Activated naive CD8-positive, alpha-beta T cell treated with anti-CD3 and anti-CD28 coated beads for 36 hours (primary cell): ENCODE results near the gene TTC32. TPM values are rescaled to one million over a fixed set of nuclear protein-coding genes. Genes with fewer than 3 reads are reported as not detected.
"Not testable (repeated sequence)": the region's sequence is repeated elsewhere in the genome, so short reads cannot be mapped to it uniquely, and the experiment has no call there.

Experiments
- DNase-seq: peaks from one replicate; pipeline ENCODE4 v3.0.0; 2021
- H3K27ac Mint-ChIP-seq: one replicate; pipeline ENCODE4 v1.8.0; 2022; ENCODE audit warnings: mild to moderate bottlenecking, moderate library complexity, mixed read lengths
- H3K27me3 Mint-ChIP-seq: one replicate; pipeline ENCODE4 v1.8.0; 2022; ENCODE audit warnings: mild to moderate bottlenecking, mixed read lengths
- H3K36me3 Mint-ChIP-seq: one replicate; pipeline ENCODE4 v1.8.0; 2021; ENCODE audit warnings: mild to moderate bottlenecking, mixed read lengths
- H3K4me1 Mint-ChIP-seq: one replicate; pipeline ENCODE4 v1.8.0; 2021; ENCODE audit warnings: mixed read lengths
- H3K4me3 Mint-ChIP-seq: one replicate; pipeline ENCODE4 v1.8.0; 2022; ENCODE audit warnings: mild to moderate bottlenecking, moderate library complexity, mixed read lengths
- H3K9me3 Mint-ChIP-seq: one replicate; pipeline ENCODE4 v1.8.0; 2022; ENCODE audit warnings: mixed read lengths
- total RNA-seq, 2 experiments: library from RNA; stranded (reverse); gene quantifications; one replicate each; pipeline ENCODE4 v1.2.3, GENCODE V29; 2021

The TTC32 gene
- total RNA-seq, 2 experiments from 2014 or later, result 14.9 to 15.3 TPM

- H3K27ac Mint-ChIP-seq, result no peak overlapping the region
- no peak overlapping the region for H3K4me3 Mint-ChIP-seq
- no peaks in the 10 kb centered on the region for H3K9me3 Mint-ChIP-seq
- peaks cover 33% of the 10 kb centered on the region for H3K36me3 Mint-ChIP-seq
- DNase-seq, result no peak
- no peaks in the 10 kb centered on the region for H3K27me3 Mint-ChIP-seq
- H3K4me1 Mint-ChIP-seq, result no peaks in the 10 kb centered on the region
These were observed 12.6 kb upstream of the TTC32 start for GRCh38 chr2:19914266-19914975.

- Mint-ChIP-seq H3K9me3 (no peaks in the 10 kb centered on the region), H3K4me1 (no peaks in the 10 kb centered on the region), H3K27ac (no peak overlapping the region), H3K4me3 (no peak overlapping the region), H3K27me3 (no peaks in the 10 kb centered on the region), H3K36me3 (peaks cover 14% of the 10 kb centered on the region)
- no peak for DNase-seq
These were observed 10.2 kb upstream of the TTC32 start for GRCh38 chr2:19911808-19912509.

- Mint-ChIP-seq H3K4me1 (peaks cover 38% of the 10 kb centered on the region), H3K4me3 (peak overlapping the region; percentile 90), H3K27me3 (peaks cover 13% of the 10 kb centered on the region), H3K36me3 (peaks cover 11% of the 10 kb centered on the region), H3K27ac (peak overlapping the region; percentile 83), H3K9me3 (peaks cover 7% of the 10 kb centered on the region)
- DNase-seq, result no peak
These were observed 495 bp upstream of the TTC32 start for GRCh38 chr2:19902216-19902740.

DNA sequence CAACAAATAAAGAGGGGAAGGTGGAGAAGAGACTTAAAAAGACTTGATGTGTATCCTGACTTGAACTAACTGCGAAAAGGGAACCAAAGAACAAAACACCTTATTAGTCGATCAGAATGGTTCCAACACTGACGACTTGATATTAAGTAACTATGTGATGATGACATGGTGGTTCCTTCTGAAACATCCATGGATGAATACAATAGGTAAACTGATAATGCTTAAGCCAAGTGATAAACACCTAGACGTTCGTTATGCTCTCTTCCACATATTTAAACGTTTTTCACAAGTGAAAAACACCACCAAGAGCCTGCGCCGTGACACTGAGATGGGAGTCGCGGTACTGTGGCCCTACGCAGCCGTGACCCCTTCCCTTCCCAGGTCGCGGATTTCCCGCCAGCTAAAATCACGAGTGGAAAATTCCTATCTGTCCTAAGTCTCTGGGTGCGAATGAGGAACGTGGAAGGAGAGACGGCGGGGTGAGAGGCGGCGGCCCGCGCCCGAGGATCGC is 797 bp downstream of the TTC32 start:
- peaks cover 11% of the 10 kb centered on the region for H3K36me3 Mint-ChIP-seq
- H3K27ac Mint-ChIP-seq, result peak overlapping the region; percentile 83
- peaks cover 7% of the 10 kb centered on the region for H3K9me3 Mint-ChIP-seq
- H3K4me3 Mint-ChIP-seq, result peak overlapping the region; percentile 90
- H3K27me3 Mint-ChIP-seq, result peaks cover 11% of the 10 kb centered on the region
- peaks cover 38% of the 10 kb centered on the region for H3K4me1 Mint-ChIP-seq
- no peak for DNase-seq

GRCh38 chr2:19899985-19900930 is 1.5 kb downstream of the TTC32 start:
- Mint-ChIP-seq H3K4me1 (peaks cover 44% of the 10 kb centered on the region), H3K36me3 (peaks cover 11% of the 10 kb centered on the region), H3K9me3 (peaks cover 7% of the 10 kb centered on the region), H3K27me3 (peaks cover 6% of the 10 kb centered on the region), H3K27ac (peak overlapping the region; percentile 83), H3K4me3 (peak overlapping the region; percentile 90)
- no peak for DNase-seq

- peak overlapping the region; percentile 15 for H3K4me3 Mint-ChIP-seq
- no peaks in the 10 kb centered on the region for H3K27me3 Mint-ChIP-seq
- H3K9me3 Mint-ChIP-seq, result peaks cover 2% of the 10 kb centered on the region
- DNase-seq, result no peak
- peak overlapping the region; percentile 23 for H3K27ac Mint-ChIP-seq
- H3K4me1 Mint-ChIP-seq, result peaks cover 49% of the 10 kb centered on the region
- H3K36me3 Mint-ChIP-seq, result peaks cover 12% of the 10 kb centered on the region
These were observed 3.0 kb downstream of the TTC32 start for GRCh38 chr2:19898592-19899329.

DNA sequence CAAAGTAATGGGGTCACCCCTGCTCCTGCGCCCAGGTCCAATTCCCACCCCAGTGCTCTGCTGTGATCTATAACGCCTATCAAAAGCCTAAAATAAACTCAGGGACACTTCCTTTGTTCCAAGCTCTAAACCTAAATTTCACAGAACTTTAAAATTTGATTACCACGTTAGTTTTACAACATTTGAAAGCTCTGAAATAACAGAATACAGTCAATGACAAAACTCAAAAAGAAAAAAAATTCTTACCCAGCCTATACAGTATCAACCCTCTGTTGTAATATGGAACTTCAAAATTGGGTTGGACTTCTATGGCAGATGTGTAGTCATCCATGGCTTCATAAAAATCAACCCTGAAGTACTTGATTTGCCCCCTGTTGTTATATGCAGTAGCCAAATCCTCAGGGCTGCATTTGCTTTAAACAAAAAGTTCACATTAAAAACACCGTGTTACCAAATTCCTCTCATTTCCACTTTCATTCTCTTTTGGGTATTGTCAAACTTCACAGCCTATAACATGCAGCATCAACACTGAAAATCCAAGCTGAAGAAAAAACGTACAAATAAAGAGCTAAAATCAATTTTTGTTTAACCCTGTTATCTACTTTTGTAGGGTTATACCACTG is 4.0 kb downstream of the TTC32 start:
- peak overlapping the region; percentile 45 for H3K4me3 Mint-ChIP-seq
- H3K27ac Mint-ChIP-seq, result peak overlapping the region; percentile 59
- H3K27me3 Mint-ChIP-seq, result no peaks in the 10 kb centered on the region
- DNase-seq, result no peak
- peaks cover 13% of the 10 kb centered on the region for H3K36me3 Mint-ChIP-seq
- H3K4me1 Mint-ChIP-seq, result peaks cover 50% of the 10 kb centered on the region
- no peaks in the 10 kb centered on the region for H3K9me3 Mint-ChIP-seq

DNA sequence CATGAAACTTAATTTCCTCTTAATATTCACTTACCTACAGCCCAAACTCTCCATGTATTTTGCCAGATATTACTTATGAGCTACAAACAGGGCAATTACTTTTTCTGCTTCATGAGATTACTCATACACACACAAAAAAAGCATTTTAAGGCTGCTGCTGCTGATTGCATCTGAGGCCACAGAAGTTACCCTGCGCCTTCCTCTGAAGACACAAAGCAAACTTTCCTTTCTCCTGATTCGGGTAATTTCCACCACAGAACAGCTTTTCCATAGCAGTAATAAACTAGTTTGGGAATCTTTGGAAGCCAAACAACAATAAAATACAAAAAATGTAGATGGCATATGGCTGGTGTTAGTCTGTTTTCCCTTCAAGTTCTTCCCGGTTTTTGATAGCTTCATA is 6.2 kb downstream of the TTC32 start:
- peak overlapping the region; percentile 74 for H3K27ac Mint-ChIP-seq
- H3K27me3 Mint-ChIP-seq, result no peaks in the 10 kb centered on the region
- H3K36me3 Mint-ChIP-seq, result peaks cover 22% of the 10 kb centered on the region
- H3K9me3 Mint-ChIP-seq, result no peaks in the 10 kb centered on the region
- peak overlapping the region; percentile 25 for H3K4me3 Mint-ChIP-seq
- DNase-seq, result no peak
- peaks cover 59% of the 10 kb centered on the region for H3K4me1 Mint-ChIP-seq

GRCh38 chr2:19894134-19894792 is 7.5 kb downstream of the TTC32 start:
- H3K27me3 Mint-ChIP-seq, result no peaks in the 10 kb centered on the region
- peak overlapping the region; percentile 3 for H3K4me3 Mint-ChIP-seq
- H3K27ac Mint-ChIP-seq, result peak overlapping the region; percentile 49
- no peaks in the 10 kb centered on the region for H3K9me3 Mint-ChIP-seq
- no peak for DNase-seq
- peaks cover 22% of the 10 kb centered on the region for H3K36me3 Mint-ChIP-seq
- peaks cover 57% of the 10 kb centered on the region for H3K4me1 Mint-ChIP-seq

DNA sequence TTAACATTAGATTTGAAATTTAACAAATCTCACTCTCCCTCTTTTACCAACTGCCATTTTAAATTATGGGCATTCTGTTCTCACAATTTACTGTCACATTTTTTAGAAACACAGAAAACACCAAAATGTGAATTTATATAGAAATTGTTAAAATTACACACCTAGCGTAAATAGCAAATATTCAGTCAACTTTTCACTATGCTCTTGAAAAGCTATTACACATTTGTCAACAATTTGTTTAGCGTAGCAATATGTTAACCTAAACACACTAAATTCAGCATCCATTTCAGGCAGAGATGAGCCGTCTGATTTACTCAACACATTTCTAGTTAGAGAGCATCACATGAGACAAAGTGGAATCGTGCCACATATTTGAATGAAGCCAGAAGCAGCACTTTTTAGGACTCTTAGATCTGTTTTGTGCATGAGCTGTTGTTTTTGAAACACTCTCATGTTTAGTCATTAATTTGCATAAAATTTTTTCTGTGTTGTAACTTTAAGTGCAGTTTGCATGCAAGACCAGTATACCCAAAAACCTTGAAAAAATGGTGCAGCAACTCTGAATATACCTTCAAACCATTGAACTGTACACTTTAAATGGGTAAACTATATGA is 8.2 kb downstream of the TTC32 start:
- Mint-ChIP-seq H3K27me3 (no peaks in the 10 kb centered on the region), H3K36me3 (peaks cover 19% of the 10 kb centered on the region), H3K4me3 (no peak overlapping the region), H3K27ac (no peak overlapping the region), H3K4me1 (peaks cover 54% of the 10 kb centered on the region), H3K9me3 (no peaks in the 10 kb centered on the region)
- no peak for DNase-seq

DNA sequence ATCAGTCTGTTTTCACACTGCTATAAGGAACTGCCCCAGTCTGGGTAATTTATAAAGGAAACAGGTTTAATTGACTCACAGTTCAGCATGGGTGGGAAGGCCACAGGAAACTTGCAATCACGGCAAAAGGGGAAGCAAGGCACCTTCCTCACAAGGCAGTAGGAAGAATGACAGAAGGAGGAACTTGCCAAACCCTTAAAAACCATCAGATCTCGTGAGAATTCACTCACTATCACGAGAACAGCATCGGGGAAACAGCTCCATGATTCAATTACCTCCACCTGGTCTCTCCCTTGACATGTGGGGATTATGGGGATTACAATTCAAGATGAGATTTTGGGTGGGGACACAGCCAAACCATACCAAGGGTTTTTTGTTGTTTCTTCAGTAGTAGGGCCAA is 9.8 kb downstream of the TTC32 start:
- Mint-ChIP-seq H3K4me3 (peak overlapping the region; percentile 26), H3K4me1 (peaks cover 43% of the 10 kb centered on the region), H3K36me3 (peaks cover 14% of the 10 kb centered on the region)
- DNase-seq, H3K27ac Mint-ChIP-seq, H3K27me3 Mint-ChIP-seq, H3K9me3 Mint-ChIP-seq: not testable (repeated sequence)

DNA sequence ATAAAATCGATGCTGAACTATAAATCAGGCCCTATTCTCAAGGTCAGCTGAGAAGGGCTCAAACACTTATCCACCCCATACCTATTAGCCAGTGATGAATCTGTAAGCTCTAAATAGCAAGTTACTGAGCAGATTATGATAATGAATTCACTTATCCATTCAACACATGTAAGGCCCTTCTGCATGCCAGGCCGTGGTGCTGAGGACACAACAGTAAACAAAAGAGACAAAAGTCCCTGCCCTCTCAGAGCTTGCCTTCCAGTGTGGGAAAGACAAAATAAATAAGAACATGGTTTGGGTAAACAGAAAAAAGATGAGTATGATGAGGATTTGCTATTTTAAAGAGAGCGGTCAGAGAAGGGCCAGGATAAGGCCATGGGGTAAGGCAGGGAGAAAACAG is 11.7 kb downstream of the TTC32 start:
- Mint-ChIP-seq H3K4me1 (peaks cover 30% of the 10 kb centered on the region), H3K27ac (no peak overlapping the region), H3K36me3 (peaks cover 14% of the 10 kb centered on the region), H3K27me3 (no peaks in the 10 kb centered on the region), H3K9me3 (no peaks in the 10 kb centered on the region), H3K4me3 (no peak overlapping the region)
- DNase-seq, result no peak

DNA sequence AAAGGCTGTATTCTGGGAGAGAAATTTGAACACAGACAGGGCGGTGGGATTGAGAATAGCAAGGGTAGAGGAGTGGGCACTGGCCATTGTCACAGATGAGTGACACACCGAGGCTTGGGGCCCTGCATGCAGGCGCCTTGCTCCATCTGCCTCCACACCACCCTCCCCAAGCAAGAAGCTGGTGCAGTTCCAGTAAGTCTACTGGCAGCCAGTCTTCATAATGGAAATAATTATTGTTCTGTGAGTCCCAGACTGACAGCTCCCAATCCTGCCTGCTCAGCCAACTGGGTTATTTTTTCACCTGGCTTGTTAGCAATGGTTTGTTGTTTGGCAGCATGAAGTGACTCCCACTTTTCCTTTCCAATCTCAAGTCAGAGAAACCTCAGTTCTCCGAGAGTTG is 13.0 kb downstream of the TTC32 start:
- Mint-ChIP-seq H3K27me3 (no peaks in the 10 kb centered on the region), H3K27ac (no peak overlapping the region), H3K4me3 (no peak overlapping the region)

More for the DNA sequence above, 13.0 kb downstream of the TTC32 start:
- no peak for DNase-seq
- peaks cover 14% of the 10 kb centered on the region for H3K36me3 Mint-ChIP-seq
- peaks cover 20% of the 10 kb centered on the region for H3K4me1 Mint-ChIP-seq
- H3K9me3 Mint-ChIP-seq, result no peaks in the 10 kb centered on the region
